Activated CD4-positive, CD25-positive, alpha-beta regulatory T cell treated with anti-CD3 and anti-CD28 coated beads, Interleukin-2, amount 50 U/mL, for 16 hours (primary cell): ENCODE data around the gene ERCC6L2.

Source experiments
- DNase-seq: peaks from one replicate; pipeline ENCODE4 v3.0.0-alpha.2; 2020; ENCODE audit warnings: low read depth, low spot score

Gene ERCC6L2, protein sequence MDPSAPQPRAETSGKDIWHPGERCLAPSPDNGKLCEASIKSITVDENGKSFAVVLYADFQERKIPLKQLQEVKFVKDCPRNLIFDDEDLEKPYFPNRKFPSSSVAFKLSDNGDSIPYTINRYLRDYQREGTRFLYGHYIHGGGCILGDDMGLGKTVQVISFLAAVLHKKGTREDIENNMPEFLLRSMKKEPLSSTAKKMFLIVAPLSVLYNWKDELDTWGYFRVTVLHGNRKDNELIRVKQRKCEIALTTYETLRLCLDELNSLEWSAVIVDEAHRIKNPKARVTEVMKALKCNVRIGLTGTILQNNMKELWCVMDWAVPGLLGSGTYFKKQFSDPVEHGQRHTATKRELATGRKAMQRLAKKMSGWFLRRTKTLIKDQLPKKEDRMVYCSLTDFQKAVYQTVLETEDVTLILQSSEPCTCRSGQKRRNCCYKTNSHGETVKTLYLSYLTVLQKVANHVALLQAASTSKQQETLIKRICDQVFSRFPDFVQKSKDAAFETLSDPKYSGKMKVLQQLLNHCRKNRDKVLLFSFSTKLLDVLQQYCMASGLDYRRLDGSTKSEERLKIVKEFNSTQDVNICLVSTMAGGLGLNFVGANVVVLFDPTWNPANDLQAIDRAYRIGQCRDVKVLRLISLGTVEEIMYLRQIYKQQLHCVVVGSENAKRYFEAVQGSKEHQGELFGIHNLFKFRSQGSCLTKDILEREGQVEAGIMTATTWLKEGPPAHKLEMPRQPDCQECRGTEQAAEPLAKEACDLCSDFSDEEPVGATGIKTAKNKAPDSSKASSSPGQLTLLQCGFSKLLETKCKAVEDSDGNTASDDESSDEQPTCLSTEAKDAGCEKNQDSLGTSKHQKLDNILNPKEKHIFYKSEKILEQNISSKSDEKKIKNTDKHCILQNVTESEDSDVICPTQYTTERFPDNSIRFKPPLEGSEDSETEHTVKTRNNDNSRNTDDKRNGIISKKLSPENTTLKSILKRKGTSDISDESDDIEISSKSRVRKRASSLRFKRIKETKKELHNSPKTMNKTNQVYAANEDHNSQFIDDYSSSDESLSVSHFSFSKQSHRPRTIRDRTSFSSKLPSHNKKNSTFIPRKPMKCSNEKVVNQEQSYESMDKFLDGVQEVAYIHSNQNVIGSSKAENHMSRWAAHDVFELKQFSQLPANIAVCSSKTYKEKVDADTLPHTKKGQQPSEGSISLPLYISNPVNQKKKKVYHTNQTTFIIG (N-terminal part only)

DNA sequence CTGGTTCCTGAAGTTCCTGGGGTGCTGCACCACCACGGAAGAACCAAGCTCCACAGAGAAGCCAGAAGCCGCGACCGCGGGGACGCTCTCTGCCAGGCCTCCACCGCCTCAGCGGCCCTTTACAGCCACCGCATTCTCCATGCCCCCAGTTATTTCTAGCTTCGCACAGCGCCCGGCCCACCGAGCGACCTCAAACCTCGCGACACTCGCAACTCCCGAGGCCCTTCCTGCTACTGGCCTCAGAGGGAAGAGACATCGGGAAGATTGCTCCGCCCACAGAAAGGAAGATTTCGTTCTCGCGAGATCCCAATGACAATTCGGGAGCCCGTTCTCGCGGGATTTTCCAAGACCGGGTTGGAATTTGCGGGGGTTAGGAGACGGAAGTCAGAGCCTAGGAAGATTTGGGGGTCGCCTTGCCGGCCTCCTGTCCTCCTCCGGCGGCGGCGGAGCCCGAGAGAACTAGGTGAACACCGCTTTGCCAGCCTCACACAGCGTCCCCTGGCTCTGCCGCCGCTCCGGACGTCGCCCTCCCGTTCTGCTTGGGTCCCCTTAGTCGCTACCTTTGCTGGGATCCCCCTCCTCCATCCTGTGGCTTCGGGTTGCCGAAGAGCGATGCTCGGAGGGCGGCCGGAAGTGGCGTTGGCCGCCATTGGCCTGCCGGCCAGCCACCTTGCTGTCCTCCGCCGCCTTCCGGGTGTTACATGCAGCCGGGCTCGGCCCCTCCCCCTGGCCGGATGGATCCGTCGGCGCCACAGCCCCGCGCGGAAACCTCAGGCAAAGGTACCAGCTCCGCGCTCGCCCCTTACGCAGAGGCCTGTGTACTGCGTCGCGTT lies at the start of gene ERCC6L2:
ERCC6L2 (plus strand) TSS at position 387 of the 833 bp plus-strand sequence; CDS start at position 735, 348 bp downstream.
- DNase-seq, result peak; percentile 79

DNA sequence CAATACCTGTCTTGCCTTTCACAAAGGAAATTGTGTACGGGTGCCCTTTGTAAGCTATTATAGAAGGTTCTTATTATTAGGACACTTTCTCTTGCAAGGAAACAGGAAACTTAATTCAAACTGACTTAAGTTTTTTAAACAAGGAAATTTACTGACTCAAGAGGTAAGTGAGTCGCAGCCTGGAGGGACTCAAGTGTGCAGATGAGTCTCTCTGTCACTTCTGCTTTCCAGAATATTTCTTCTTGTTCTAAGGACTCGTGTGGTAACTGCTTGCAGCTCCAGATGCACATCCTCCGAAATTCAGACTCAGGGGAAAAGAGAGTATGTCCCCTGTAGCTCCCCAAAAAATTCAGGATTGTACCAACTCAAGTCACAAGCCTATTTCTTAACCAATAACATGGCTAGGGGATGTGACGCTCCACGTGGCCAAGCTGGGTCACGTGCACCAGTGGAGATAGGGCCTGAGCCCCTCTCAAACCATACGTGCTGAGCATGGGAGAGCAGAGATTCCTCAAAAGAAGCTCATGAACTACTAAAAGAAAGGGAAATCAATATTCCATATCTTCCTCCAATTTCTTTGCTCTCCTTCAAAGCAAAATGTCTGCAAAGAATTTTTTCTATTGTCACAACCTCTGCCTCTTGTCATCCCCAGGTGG lies 49.2 kb upstream of the ERCC6L2 start:
- DNase-seq, result no peak

DNA sequence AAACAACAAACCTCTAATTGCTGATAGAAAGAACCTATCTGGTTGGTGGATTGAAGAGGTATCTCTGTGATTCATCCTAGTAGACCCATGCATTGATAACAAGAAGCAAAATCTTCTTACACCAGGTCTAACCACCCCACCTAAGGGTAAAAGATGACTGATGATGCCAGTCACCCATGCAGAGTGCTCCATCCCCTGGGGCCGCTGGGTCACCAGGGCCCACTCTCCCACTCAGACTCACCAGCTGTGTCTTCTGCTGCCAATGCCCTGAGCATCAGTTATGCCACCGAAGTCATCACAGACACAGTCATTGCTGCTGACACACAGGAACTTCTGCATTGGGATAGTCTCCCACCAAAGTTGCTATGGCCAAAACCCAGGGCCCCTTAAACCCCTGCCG lies 44.7 kb upstream of the ERCC6L2 start:
- no peak for DNase-seq

DNA sequence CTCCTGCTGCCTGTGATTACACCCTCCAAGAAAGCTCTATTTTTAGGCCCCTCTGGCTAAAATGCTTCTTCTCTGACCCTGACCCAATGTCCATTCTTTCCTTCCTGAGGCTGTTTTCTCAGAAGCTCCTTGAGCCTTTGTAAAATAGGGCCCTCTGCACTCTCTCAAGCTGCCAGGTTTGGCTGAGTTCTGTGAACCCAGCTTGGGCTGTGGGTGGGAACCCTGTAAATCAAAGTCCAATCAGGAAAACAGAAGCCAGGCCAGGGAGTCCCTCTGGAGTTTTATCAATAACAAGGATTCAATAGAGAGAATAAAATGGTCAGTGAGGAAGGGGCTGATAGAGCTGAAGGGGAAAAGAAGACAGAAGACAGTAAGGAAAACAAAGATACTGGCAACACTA lies 43.7 kb upstream of the ERCC6L2 start:
- no peak for DNase-seq

DNA sequence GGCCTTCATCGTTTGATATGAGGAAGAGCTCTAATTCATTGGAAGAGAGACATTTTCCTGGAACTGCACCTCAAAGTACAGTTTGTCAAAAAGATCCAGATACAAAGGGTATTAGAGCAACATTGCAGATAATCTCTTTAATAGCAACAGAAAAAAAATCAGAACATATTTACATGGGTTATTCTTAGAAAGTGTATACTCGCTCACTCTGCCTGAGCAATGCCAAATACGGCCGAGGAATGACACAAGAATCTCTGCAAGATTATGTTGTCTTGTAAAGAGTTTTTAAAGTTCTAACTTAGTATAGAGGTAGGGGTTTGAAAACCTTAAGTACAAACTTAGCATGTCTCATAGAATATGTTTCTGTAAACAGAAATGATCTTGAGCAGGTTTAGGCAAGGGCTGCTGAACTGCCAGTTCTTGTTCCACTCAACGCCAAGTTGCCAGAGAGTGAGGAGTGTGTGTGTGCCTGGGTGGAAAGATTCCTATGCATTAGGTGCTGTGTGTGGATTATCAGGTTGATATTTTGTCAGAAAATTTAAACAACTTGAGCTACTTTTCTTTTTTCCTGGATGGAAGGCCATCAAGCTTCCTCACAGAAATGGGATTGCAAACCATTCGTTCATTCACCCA lies 41.8 kb upstream of the ERCC6L2 start:
- DNase-seq, result no peak

DNA sequence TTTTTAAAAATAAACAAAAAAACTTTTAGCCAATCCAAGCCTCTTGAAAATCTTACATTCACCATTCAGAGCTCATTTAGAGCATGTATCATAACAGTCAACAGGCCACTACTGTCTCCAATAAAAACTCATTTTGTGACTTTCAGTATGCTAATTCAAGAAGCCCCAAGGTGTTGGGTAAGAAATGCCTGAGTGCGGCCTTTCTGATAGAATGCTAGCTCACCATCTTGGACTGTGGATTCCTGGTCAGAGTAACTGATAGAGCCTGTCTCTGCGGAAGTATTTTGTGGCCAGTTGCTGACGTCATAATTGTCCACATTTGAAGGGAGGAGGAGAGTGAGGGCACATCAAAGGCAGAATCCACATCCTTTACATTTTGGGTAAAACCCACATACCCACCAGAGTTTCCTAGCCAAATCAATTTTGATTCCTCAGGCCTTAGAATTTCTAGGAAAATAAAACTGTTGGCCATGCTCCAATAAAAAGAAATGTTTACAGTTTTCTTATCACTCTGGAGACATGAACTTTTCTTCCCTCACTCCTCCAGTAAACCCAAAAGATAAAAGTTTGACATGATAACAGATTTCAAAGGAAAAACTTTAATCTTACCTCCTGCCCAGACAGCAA lies 41.1 kb upstream of the ERCC6L2 start:
- no peak for DNase-seq

DNA sequence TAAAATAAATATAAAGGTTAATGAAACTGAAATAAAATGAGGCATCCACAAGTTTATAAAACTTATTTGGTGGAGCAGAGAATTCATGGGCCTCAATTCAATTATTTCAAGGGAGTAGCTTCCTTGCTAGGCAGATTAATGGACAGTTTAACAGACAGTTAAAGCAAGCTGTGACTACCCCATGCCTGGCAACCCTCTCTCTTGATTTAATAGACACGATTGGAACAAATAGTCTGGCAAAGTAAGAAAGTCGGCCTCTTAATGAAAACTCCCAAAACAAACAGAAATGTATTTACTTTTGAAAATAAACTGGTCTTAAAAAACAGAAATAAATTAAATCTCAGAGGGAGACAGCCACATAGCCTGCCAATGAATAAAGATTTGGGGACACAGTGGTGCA lies 40.1 kb upstream of the ERCC6L2 start:
- no peak for DNase-seq

DNA sequence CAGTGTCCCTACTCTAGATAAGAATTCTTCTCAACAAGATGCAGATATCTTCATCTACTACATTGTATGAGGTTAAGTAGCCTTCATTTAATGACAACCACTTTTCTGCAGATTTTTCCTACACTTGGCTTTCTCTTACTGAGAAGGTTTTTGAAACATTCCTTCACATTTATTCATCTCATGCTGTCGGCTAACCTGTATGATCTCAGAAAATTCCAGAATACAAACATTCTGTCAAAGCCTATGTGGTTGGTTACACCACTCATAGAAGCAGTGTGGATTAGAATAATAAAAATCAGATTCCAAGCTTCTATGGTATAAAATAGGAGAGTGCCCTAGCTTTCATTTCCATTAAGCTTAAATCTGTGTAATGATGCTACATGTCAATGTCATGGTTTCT lies 39.4 kb upstream of the ERCC6L2 start:
- DNase-seq, result no peak

DNA sequence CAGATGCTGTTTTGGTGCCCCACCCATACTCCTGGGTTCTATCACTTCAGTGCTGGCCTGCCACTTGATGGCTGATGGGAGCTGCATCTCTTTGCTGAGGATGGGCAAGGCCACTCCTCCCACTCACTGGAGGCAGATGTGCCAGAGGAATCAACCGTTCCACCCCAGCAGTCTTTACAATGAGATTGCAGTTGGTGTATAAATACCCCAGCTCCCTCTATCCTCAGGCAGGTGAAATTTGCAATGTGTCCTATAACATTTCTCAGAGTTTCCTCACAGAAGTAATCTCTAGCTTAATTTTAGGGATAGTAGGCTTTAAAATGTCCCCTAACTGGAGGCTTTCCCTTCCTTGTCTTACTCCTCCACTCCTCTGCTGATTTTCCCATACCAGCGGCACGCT lies 36.5 kb upstream of the ERCC6L2 start:
- DNase-seq, result no peak

DNA sequence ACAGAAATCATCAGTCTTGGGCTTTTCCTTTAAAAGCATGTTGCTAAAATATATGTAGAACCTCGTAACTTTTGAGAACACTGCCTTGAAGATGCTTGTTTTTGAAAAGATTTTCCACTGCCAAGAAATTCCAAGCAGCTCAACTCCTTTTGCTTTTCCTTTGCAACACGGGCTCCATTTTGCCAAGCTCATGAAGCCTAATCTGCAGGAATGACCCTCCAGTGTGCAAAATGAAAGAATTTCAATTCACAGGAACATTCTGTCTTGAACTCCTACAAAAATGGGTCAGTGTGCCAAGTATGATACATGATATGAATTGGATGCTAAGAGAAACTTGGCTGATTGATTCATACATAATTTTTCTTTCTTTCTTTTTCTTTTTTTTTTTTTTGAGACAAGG lies 35.4 kb upstream of the ERCC6L2 start:
- DNase-seq, result no peak

DNA sequence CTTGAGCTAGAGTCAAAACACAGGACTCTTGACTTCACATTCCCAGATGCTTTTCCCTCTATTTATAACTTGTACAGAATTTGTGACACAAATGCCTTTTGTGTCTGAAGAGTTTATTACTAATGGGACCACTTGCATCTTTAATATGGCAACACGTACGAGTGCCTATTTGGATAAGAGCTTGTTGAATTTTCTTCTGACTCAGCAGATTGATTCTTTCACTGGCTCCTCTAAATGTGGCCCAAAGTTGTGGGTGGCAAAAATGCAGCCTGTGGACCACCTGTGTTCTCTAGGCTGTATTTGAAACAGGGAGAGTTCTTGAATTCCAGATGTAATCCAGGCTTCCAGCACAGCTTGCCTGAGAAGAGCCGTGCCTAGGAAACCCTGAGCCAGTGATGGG lies 34.1 kb upstream of the ERCC6L2 start:
- DNase-seq, result no peak

DNA sequence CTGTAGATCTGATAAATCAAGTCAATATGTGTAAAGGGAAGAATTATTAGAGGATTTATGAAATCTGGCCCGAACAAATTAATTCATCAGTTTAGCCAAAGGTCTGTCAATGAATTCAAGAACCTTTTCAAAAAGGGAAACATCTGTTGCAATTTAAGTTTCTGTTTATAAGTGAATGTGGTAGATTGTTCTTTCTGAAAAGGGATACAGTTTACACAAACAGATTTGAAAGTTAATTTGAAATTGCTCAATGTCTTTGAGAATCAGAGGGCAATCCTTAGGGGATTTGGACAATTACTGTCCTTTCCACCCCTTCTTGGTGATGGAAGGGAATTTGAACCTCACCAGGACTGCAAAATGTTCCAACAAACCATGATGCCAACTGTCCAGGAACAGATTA lies 29.7 kb upstream of the ERCC6L2 start:
- DNase-seq, result no peak

DNA sequence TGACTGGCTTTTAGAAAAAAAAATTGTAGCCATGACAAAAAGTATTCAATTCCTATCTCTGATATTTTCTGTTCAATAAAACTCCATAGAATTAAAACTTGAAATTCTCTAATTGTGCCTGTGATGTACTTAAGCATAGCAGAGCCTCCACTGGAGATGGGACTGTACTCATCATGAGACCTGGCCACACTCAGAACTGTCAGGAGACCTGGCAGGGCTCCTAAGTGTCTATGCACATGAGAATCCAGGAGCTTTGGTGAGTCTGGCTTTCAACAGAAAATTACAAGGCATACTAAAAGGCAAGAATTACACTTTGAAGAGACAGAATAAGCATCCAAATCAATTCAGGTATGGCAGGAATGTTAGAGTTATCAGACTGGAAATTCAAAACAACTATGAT lies 26.7 kb upstream of the ERCC6L2 start:
- no peak for DNase-seq

DNA sequence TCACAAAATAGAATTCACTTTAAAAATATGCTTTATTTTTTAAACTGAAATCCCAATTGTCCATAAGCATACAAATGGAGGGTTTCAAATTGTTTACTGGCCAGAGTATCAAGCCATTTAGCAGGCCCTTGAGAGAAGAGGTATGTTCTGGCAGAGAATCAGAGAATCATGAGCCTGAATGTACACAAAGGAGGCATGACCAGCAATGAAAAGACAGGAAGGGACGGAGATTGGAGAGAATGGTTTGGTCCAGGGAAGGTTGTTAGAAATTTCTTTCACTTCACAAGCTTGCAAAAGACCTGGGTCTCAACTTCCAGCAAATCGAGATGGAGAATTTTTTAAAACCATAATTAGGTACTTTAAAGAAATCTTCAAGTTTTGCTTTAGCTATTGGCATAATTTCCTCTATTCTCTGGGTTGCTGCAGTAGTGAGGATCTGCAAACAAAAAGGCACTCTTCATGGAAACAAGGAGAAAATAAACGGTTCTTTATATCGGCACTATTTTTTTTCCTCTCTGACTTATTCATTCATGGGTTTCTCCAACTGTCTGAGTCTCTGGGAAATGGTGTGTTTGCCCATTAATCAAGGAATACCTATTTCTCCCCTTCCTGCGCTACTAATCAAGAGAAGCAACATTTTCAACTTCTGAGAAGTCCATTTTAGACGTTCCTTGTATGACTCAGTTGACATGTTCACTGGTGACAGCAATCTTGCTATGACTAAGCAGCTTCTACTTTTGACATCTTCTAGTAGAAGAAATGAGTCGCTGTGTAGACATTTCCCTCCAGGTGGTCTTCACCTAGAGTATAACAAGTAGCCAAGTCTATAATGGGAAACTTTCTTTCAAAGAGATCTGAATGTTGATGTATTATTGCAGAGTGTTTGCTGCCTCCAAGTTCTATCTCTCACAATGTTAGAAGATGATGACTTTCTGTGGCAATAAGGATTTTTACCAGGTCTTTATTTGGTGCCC lies 23.1 kb upstream of the ERCC6L2 start:
- no peak for DNase-seq

DNA sequence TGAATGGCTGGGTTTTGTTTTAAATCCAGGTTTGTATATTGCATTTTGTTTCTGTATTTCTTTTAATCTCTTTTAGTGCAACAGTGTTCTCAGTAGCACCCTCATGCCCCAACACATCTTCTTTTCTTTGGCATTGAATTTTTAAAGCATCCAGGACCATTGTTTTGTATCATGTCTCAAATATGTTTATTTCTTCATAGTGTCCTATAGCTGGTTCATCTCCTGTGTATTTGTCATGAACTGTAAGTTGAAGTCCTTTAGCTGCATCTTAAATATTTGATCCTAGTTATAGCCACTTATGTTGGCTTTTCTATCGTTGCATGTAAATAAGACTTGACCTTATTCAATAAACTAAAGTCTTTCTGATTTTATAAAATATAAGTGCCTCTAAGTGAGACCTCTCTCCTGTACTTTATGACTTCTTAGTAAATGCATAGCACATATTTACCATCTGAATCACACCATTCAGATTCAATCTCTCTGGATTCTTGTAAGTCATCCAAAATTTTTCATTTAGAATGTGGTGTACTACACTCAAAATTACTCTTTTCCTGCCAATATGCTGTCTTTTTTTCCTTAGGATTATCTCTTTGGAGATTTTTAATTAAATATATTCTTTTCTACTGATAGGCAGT lies 21.0 kb upstream of the ERCC6L2 start:
- no peak for DNase-seq

DNA sequence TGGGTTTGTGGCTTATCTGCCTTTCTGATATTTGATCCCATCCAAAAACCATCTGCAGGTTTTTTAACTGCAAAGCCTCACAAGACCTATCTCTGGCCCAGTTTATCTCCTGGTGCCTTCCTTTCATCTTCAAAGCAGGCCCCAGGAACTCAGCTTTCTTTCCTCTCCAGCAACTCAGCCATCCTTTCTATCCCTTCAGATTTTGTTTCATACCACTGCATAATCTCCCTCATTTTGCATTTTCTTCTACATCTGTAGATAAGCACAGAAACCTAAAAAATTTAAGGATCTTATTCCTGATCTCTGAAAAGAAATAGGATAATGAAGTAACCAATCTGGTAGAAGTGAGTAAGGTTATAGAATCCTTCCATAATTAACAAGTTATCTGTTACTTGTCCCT lies 19.5 kb upstream of the ERCC6L2 start:
- no peak for DNase-seq

DNA sequence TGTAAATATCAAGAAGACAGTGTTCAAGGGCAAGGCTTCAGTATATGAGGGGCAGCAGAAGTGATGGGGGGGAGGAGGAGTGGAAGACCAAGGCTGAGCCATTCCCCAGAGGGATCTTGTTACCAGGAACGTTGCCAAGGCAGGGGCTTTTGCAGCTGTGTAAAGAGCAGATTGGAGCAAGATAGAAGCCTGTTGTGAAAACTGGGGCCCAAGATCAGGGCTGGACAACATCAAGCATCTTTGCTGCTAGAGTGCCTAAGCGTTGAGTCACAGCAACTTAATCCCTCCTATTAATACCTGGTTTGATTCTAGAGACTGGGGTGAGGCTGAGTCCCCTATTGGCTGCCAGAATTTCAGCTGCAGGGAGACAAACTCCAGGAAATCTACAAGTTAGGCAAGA lies 18.4 kb upstream of the ERCC6L2 start:
- no peak for DNase-seq

DNA sequence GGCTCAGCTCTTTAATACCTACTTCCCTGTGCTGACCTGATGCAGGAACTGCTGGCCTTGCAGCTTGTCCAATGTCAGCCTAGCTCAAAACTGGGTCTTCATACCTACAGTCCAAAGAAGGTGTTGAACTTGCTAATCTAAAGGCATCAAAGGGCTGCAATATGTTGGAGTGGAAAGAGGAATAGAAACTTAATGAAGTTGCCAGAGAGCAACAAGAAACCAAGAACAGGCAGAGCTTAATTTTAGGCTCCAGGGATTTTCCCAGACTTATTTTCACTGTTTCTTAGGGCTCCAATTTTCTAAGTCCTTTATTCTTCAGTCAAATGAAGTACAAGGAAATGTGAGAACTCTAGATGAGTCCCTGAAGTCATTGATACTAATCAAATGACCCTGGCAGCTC lies 17.6 kb upstream of the ERCC6L2 start:
- DNase-seq, result no peak
